ENCODE measurements around the gene CAVIN2.

Gene CAVIN2

GRCh38 chr2:191846515-191847476 is at the start of gene CAVIN2:
CAVIN2 (minus strand) TSS chr2:191847088; CDS start chr2:191846925, 163 bp downstream.
- DNase-seq, result no peak

- DNase-seq, result no peak
These were observed 48.9 kb upstream of the CAVIN2 start for GRCh38 chr2:191895743-191896142.

GRCh38 chr2:191895195-191895594 is 48.3 kb upstream of the CAVIN2 start:
- DNase-seq, result no peak

- no peak for DNase-seq
These were observed 47.8 kb upstream of the CAVIN2 start for GRCh38 chr2:191894681-191895147.

- DNase-seq, result no peak
These were observed 45.5 kb upstream of the CAVIN2 start for GRCh38 chr2:191892391-191892790.

- no peak for DNase-seq
These were observed 44.8 kb upstream of the CAVIN2 start for GRCh38 chr2:191891656-191892055.

GRCh38 chr2:191889931-191890330 is 43.0 kb upstream of the CAVIN2 start:
- no peak for DNase-seq

- DNase-seq, result no peak
These were observed 41.7 kb upstream of the CAVIN2 start for GRCh38 chr2:191888400-191889166.

GRCh38 chr2:191885650-191886049 is 38.8 kb upstream of the CAVIN2 start:
- no peak for DNase-seq

GRCh38 chr2:191885098-191885497 is 38.2 kb upstream of the CAVIN2 start:
- no peak for DNase-seq

GRCh38 chr2:191881982-191882816 is 35.3 kb upstream of the CAVIN2 start:
- no peak for DNase-seq

- DNase-seq, result no peak
These were observed 31.8 kb upstream of the CAVIN2 start for GRCh38 chr2:191878548-191879279.

GRCh38 chr2:191877875-191878274 is 31.0 kb upstream of the CAVIN2 start:
- DNase-seq, result no peak

GRCh38 chr2:191875859-191876258 is 29.0 kb upstream of the CAVIN2 start:
- no peak for DNase-seq

- no peak for DNase-seq
These were observed 23.9 kb upstream of the CAVIN2 start for GRCh38 chr2:191870744-191871143.

- DNase-seq, result no peak
These were observed 22.9 kb upstream of the CAVIN2 start for GRCh38 chr2:191869781-191870180.

- DNase-seq, result no peak
These were observed 22.3 kb upstream of the CAVIN2 start for GRCh38 chr2:191869178-191869577.

- DNase-seq, result no peak
These were observed 20.6 kb upstream of the CAVIN2 start for GRCh38 chr2:191867507-191867847.

- no peak for DNase-seq
These were observed 20.0 kb upstream of the CAVIN2 start for GRCh38 chr2:191866675-191867506.

- DNase-seq, result no peak
These were observed 19.3 kb upstream of the CAVIN2 start for GRCh38 chr2:191866195-191866594.

Data from stimulated activated CD4-positive, alpha-beta T cell treated with anti-CD3 and anti-CD28 coated beads, Interleukin-2, amount 100 ng/mL, for 48 hours (primary cell).